ENCODE measurements around the gene CACNA2D1.

Gene CACNA2D1

DNA sequence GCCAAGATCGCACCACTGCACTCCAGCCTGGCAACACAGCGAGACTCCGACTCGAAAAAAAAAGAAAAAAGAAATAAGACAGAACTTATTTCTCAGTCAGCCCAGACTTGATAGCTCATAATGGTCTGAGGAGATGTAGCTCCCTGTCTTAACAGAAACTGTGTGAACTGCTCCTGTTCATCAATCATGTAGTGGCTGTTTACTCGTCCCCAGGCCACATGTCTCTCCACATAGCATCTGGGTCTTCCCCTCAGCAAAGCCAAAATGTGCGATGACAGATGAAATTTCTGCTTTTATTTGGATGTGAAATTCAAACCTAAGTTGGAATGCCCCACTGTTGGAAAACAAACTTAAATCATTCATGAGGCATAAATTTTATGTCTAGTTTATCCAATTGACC lies 219.0 kb downstream of the CACNA2D1 start:
- TF ChIP-seq, protein P1, sequence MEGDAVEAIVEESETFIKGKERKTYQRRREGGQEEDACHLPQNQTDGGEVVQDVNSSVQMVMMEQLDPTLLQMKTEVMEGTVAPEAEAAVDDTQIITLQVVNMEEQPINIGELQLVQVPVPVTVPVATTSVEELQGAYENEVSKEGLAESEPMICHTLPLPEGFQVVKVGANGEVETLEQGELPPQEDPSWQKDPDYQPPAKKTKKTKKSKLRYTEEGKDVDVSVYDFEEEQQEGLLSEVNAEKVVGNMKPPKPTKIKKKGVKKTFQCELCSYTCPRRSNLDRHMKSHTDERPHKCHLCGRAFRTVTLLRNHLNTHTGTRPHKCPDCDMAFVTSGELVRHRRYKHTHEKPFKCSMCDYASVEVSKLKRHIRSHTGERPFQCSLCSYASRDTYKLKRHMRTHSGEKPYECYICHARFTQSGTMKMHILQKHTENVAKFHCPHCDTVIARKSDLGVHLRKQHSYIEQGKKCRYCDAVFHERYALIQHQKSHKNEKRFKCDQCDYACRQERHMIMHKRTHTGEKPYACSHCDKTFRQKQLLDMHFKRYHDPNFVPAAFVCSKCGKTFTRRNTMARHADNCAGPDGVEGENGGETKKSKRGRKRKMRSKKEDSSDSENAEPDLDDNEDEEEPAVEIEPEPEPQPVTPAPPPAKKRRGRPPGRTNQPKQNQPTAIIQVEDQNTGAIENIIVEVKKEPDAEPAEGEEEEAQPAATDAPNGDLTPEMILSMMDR (IDR thresholded peaks at IDR 0.05; ENCODE audit: low read depth, low read length) = no peak
- Histone ChIP-seq H3K27me3 (no peaks in the 10 kb centered on the region), H3K4me1 (no peaks in the 10 kb centered on the region), H3K9me3 (no peaks in the 10 kb centered on the region; the same call in 1 of the 2 replicates), H3K36me3 (no peaks in the 10 kb centered on the region), H3K4me3 (ENCODE audit: low read depth, low read length) (no peak overlapping the region)
- DNase-seq = no peak

DNA sequence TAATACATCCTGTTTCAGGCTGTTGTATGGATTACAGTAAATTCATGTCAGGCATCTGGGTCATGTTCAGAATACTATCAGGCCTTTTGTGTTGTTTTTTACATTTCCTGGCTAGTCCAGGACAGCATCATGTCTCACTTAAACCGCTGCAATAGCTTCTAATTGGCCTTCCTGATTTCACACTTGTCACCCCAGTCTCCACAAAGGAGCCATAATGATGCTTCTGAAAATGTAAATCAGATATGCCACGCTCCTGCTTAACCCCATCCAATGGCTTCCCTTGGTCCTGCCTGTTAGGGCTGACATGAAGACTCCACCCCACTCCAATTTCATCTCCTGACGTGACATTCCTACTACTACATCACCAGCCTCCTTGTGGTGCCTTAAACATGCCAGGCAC lies 220.0 kb downstream of the CACNA2D1 start:
- Histone ChIP-seq H3K4me1 (no peaks in the 10 kb centered on the region), H3K36me3 (no peaks in the 10 kb centered on the region), H3K9me3 (no peaks in the 10 kb centered on the region; the same call in 1 of the 2 replicates), H3K4me3 (ENCODE audit: low read depth, low read length) (no peak overlapping the region), H3K27me3 (no peaks in the 10 kb centered on the region)
- TF ChIP-seq, protein P1 (IDR thresholded peaks at IDR 0.05; ENCODE audit: low read depth, low read length) = no peak
- DNase-seq = no peak

- Histone ChIP-seq H3K36me3 (no peaks in the 10 kb centered on the region), H3K4me3 (ENCODE audit: low read depth, low read length) (no peak overlapping the region), H3K27me3 (no peaks in the 10 kb centered on the region), H3K9me3 (no peaks in the 10 kb centered on the region; the same call in 1 of the 2 replicates), H3K4me1 (no peaks in the 10 kb centered on the region)
- TF ChIP-seq, protein P1 (IDR thresholded peaks at IDR 0.05; ENCODE audit: low read depth, low read length) = no peak
- DNase-seq = no peak
These were observed 222.4 kb downstream of the CACNA2D1 start for GRCh38 chr7:82221152-82221674.

- H3K9me3 ChIP-seq = peaks cover 7% of the 10 kb centered on the region
- TF ChIP-seq, protein P1 (IDR thresholded peaks at IDR 0.05; ENCODE audit: low read depth, low read length) = no peak
- H3K4me1 ChIP-seq = peaks cover 13% of the 10 kb centered on the region
- H3K4me3 ChIP-seq (ENCODE audit: low read depth, low read length) = no peak overlapping the region
- DNase-seq = no peak
- H3K27me3 ChIP-seq = no peaks in the 10 kb centered on the region
- peaks cover 3% of the 10 kb centered on the region; the same call in 1 of the 2 replicates for H3K36me3 ChIP-seq
These were observed 231.1 kb downstream of the CACNA2D1 start for GRCh38 chr7:82212466-82212865.

DNA sequence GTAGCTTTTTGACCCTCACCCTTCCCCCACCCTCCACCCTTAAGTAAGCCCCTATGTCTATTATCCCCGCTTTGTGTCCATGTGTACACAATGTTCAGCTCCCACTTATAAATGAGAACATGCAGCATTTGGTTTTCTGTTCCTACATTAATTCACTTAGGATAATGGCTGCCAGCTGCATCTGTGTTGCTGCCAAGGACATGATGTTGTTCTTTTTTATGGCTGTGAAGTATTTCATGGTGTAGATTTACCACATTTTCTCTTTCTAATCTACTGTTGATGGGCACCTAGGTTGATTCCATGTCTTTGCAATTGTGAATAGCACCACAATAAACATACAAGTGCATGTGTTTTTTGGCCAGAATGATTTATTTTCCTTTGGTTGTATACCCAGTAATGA lies 232.2 kb downstream of the CACNA2D1 start:
- Histone ChIP-seq H3K27me3 (no peaks in the 10 kb centered on the region), H3K4me3 (ENCODE audit: low read depth, low read length) (no peak overlapping the region), H3K36me3 (peaks cover 3% of the 10 kb centered on the region; the same call in 1 of the 2 replicates), H3K9me3 (peaks cover 7% of the 10 kb centered on the region), H3K4me1 (peaks cover 13% of the 10 kb centered on the region)
- no peak for DNase-seq
- TF ChIP-seq, protein P1 (IDR thresholded peaks at IDR 0.05; ENCODE audit: low read depth, low read length) = no peak

DNA sequence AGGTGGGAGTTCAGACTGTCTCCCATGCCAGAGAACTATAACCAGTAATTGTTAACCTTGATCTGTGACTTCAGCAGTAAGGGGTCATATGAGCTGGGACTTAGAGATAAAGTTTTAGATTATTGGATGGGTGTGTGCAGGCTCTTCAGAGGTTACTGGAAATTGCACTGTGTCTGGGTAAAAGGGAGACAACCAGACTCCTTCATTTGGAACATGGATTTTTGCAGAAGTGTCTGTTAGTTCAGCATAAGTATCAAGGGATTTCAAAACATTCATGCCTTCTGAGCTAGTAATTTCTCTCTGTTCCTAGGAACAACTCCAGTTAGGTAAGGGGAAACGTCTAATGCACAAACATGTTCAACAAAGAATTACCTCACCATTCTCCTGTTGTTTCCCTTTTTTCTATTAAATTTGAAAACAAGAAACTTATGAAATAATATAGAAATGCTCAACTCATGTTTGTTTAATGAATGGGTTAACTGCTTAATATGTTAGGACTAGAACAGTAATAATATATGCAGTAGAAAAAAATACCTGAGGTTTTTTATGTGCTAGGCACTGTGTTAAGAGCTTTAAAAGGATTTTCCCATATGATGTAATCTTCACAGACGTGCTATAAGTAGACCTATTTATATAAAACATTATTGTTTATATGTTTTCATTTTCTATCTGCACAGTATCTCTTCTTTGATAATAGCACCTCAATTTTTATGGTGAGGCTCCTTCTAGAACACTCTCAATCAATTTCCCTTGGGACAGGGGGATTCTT lies 233.0 kb downstream of the CACNA2D1 start:
- Histone ChIP-seq H3K4me3 (ENCODE audit: low read depth, low read length) (no peak overlapping the region), H3K4me1 (peaks cover 13% of the 10 kb centered on the region), H3K27me3 (no peaks in the 10 kb centered on the region), H3K9me3 (peaks cover 7% of the 10 kb centered on the region), H3K36me3 (peaks cover 3% of the 10 kb centered on the region; the same call in 1 of the 2 replicates)
- no peak for DNase-seq
- TF ChIP-seq, protein P1 (IDR thresholded peaks at IDR 0.05; ENCODE audit: low read depth, low read length) = no peak
